DMS 273 (cell line): ENCODE results near the gene GMDS.

ENCODE experiments used
- DNase-seq: peaks from one replicate; lab custom pipeline; 2025; ENCODE audit not compliant: unreplicated experiment; lab: John Stamatoyannopoulos, UW

Gene GMDS

DNA sequence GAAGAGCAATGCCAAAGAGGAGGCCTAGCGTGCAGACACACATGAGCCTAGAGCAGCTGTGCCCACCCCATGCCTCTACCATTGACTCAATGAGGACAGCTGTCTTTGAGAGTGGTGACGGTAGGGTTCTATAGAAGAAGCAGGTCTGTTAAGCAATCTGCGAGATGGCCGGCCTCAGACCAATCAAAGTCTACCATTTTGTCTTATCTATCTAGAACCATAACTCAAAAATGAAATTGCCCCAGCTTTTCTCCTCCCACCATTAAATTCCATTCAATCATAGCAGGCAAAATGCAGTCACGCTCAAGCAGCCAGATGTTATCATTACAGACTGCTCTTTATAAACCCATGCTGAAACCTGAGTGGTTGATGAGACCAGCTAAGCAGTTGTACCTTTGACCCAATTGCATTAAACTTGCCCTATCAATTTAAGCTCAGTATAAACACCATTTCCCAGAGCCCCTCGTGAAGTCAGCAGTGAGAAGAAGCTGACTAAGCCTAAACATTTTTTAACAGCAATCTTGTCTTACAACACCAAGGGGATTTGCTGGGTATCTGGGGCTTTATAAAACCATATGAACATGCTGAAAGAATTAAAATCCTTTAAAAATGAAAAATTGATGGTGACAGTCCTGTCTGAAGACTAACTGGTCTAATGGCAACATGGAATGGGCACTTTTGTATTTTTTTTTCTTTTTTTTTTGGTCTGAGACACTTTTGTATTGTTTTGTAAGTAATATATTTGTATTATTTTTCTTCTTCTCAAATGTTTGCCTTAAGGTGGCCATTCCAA, 578.2 kb downstream of the GMDS start:
- peak; percentile 33 for DNase-seq

- no peak for DNase-seq
These were observed 580.2 kb downstream of the GMDS start for GRCh38 chr6:1665214-1665613.

DNA sequence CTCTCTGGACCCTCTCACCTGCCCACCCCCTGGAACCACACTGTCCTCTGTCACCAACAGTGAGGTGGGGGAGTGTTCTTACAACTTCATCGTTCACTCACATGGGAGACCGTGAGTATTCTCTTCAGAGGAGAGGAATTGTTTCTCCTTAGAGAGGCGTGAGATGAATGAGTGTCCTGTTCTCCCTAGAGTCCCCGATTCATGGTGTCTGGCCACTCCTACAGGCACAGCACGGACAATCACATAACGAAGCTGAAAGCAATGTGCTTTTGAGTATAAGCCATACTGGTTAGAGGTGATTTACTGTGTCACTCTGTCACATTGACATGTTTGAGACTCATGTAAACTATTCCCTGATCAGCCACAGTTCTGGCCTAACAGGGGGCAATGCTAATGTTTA, 581.1 kb downstream of the GMDS start:
- DNase-seq = no peak

- DNase-seq = no peak
These were observed 581.9 kb downstream of the GMDS start for GRCh38 chr6:1663511-1663910.

- no peak for DNase-seq
These were observed 582.9 kb downstream of the GMDS start for GRCh38 chr6:1662534-1662933.

DNA sequence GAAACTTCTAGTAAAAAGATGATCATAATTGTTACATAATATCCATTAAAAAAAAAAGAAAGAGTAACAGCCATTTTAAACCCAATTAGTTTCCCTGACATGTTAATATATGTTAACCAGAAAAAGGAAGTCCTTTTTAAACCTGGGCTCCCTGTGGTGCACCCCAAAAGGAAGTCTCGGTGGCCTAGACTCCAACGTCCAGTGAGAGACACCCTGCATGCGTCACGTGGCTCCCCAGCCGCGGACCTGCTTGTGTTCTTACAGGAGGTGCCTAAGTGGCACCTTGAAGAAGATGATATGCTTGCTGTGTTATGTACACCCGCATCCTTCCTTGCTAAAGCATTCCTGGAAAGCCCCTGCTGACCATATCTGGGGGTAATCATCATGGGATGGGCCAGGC, 585.6 kb downstream of the GMDS start:
- no peak for DNase-seq

DNA sequence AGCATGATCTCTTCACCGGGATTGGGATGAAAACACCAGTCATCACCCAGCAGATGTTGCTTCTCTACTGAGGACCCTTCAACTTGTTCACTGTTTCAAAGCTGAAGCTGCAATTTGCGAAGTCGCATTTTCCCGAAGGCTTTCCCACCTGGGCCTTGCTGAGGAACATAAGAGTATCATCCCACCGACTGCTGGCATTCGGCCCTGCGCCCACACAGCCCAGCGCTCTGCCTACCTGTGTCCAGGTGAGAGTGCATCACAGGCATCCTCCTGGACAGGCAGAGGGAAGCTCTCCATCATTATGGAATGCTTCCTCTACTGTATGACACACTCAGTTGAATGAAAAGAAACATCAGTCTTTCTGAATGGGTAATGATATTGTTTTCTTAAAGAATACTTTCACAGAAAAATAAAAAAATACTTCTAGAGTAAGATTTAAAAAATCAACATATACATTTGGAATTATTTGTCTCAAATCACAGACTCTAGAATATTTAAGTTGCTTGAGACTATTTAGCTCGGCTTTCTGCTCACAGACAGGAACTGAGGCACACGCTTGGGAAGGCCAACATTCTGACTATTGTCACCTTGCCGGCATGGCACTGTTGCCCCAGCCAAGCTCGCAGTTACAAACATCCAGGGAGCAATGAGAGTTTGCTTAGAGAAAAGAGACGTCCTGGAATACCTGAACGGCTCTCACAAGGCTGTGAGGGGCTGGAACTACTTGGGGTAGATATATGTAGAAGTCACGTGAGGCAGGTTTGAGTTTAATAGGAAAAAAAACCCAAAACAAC, 587.0 kb downstream of the GMDS start:
- DNase-seq = no peak

DNA sequence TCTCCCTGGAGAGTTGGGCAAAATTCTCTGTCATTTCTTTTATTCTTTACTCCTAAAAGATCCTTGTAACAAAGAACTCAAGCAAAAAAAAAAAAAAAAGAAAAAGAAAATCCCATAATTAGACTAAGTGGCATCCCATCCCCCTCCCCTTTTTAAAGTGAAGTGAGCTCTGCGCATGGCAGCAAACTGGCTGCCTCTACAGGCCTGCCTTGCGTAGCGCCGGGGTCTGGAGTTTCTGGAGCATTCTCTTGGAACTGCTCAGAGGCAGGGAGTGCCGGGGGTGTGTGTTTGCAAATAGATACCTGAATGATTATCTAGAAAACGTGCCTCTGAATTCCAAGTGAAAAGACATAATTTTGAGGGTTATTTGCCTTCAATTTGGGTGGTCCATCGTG, 587.6 kb downstream of the GMDS start:
- no peak for DNase-seq

GRCh38 chr6:1657116-1657770, 588.2 kb downstream of the GMDS start:
- DNase-seq = no peak

- DNase-seq = no peak
These were observed 591.4 kb downstream of the GMDS start for GRCh38 chr6:1654054-1654453.

GRCh38 chr6:1652842-1653241, 592.6 kb downstream of the GMDS start:
- DNase-seq = no peak

GRCh38 chr6:1651362-1651761, 594.0 kb downstream of the GMDS start:
- DNase-seq = no peak

GRCh38 chr6:1645466-1646185, 599.8 kb downstream of the GMDS start:
- no peak for DNase-seq

DNA sequence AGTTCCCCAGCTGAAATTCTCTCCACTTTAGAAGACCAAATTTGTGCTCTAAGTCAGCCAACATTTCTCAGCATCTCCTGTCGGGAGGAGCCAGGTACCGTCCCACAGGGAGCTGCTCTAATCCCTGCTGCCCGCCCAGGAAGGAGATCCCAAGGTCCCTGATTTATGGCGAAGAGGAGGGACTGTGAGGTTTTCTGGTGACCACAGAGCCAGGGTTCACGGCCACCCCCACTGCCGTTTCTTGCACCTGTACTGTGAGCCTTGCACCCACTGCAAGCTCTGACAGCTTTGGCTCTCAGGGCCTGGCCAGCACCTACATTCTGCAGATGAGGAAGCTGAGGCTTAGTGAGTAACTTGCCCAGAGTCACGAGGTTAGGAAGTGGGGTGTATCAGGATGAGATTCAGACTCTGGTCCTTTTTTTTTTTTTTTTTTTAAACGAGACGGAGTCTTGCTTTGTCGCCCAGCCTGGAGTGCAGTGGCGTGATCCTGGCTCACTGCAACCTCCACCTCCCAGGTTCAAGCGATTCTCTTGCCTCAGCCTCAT, 600.8 kb downstream of the GMDS start:
- no peak for DNase-seq

DNA sequence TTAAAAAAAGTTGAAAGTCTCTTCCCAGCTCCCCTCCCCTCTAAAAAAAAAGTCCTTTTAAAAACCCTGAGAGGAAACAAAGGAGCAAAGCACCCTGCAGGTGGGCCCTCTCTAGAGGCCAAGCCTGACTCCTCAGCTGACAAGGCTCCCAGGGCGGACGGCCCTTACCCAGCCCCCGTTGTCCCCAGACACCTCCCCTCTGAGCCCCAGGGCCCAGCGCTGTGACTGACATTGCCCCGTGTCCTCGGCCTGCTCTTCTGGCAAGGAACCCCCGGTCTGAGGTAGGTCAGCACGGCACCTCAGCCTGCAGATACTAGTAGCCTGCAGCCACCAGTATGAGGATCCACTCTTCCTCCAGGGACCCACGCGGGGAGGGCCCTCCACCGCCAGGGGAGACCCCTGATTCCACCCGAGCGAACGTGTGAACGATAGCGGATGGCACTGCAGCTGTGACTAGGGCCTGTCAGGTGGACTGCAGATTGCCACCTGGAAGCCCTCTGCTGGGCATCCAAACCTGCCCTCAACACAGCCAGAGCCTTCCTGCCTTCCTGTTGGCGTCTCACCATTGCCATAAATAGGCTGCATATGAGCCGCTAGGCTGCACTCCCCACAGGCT, 601.5 kb downstream of the GMDS start:
- no peak for DNase-seq

DNA sequence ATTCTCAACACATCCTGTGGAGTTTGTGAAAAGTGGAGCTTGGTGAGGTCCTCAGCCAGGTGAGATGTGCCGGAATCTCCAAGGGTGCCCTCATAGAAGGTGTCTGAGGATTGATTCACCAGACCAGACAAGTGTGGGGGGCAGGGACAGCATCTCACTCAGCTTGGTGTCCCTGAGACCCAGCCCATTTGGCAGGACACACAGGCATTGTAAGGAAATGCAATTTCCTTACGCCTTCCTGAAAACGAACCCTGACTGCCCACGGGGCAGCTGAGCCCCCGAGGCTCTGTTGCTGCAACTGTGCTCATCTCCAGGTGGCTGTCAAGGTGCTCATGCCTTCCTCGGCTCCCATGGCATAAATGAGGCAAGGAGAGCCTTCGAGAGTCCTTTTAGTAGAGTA, 602.3 kb downstream of the GMDS start:
- DNase-seq = no peak

- DNase-seq = no peak
These were observed 604.0 kb downstream of the GMDS start for GRCh38 chr6:1641343-1641885.

DNA sequence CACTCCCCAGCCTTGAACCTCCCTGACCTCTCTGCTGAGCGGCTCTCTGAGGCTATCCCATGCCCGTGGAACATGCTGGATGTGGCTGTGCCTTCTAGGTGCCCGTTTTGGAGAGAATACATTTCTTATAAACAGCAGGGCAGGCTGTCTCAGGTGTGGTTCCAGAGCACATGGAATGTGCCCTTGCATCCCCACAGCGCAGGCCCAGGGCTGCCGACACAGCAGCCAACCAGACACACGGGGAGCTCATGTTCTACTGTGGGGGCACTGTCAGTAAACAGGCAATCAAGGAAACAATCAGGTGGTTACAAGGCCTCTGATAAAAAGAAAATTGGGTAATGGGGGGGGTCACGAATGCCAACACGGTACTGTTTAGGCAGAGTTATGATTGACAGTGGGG, 604.9 kb downstream of the GMDS start:
- no peak for DNase-seq

DNA sequence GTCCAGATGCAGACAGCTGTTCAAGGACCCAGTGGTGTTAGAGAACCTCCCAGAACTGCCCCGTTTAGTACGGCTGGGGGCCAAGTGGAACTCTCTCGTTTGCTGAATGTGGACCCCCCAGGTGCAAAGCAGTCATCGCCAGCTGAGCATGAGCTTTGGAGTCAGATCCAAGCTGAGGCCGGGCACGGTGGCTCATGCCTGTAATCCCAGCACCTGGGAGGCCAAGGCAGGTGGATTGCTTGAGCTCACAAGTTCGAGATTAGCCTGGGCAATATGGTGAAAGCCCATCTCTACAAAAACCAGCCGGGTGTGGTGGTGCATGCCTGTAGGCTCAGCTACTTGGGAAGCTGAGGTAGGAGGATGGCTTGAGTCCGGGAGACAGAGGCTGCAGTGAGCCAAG, 606.0 kb downstream of the GMDS start:
- no peak for DNase-seq
